Left renal cortex interstitium (tissue), 4 donors: ENCODE results near the gene RABL6. TPM values are rescaled to one million over a fixed set of nuclear protein-coding genes. Genes with fewer than 3 reads are reported as not detected.
"Not testable (repeated sequence)": the region's sequence is repeated elsewhere in the genome, so short reads cannot be mapped to it uniquely, and the experiment has no call there.

Source experiments
- DNase-seq, 4 donors: peaks; one replicate each; pipeline ENCODE4 v3.0.0-alpha.2; 2013; ENCODE audit warnings: low read depth in 4 of 4, low spot score in 2 of 4, missing footprints in 1 of 4
- polyA plus RNA-seq, 4 donors: library from polyadenylated mRNA; unstranded; fragments of 120-200 nt; gene quantifications; one replicate each; pipeline ENCODE4 v1.2.1, GENCODE V29; 2013; ENCODE audit not compliant: insufficient read length in 4 of 4

RABL6 gene
- polyA plus RNA-seq, 4 donors = 55.1 to 83.6 (median 75.9) TPM

GRCh38 chr9:136774416-136775045, 33.2 kb upstream of the RABL6 start:
- no peak for DNase-seq

GRCh38 chr9:136775191-136775590, 32.6 kb upstream of the RABL6 start:
- DNase-seq = no peak

GRCh38 chr9:136776947-136777346, 30.8 kb upstream of the RABL6 start:
- DNase-seq = no peak

- DNase-seq = no peak
Observed at GRCh38 chr9:136777359-136777758, 30.4 kb upstream of the RABL6 start.

GRCh38 chr9:136779808-136780207, 27.9 kb upstream of the RABL6 start:
- DNase-seq = no peak

- no peak for DNase-seq
Observed at GRCh38 chr9:136782452-136782851, 25.3 kb upstream of the RABL6 start.

- DNase-seq = no peak
Observed at GRCh38 chr9:136784249-136784996, 23.3 kb upstream of the RABL6 start.

- DNase-seq = no peak
Observed at GRCh38 chr9:136784997-136785361, 22.8 kb upstream of the RABL6 start.

GRCh38 chr9:136785565-136786355, 22.0 kb upstream of the RABL6 start:
- DNase-seq = not testable (repeated sequence)

- DNase-seq = no peak
Observed at GRCh38 chr9:136786451-136786850, 21.3 kb upstream of the RABL6 start.

- DNase-seq = not testable (repeated sequence)
Observed at GRCh38 chr9:136786983-136787382, 20.8 kb upstream of the RABL6 start.

- no peak for DNase-seq
Observed at GRCh38 chr9:136787690-136788400, 19.9 kb upstream of the RABL6 start.

- DNase-seq = not testable (repeated sequence)
Observed at GRCh38 chr9:136788644-136789522, 18.9 kb upstream of the RABL6 start.

GRCh38 chr9:136789523-136789937, 18.2 kb upstream of the RABL6 start:
- DNase-seq = no peak

- peak; percentile 87 to 99 (median 96) for DNase-seq
Observed at GRCh38 chr9:136790640-136791515, 16.9 kb upstream of the RABL6 start, which contains the start of gene TMEM141. TSS of gene TMEM141 (plus strand) at chr9:136791344. CDS start at chr9:136791371, 27 bp downstream.

- DNase-seq = no peak
Observed at GRCh38 chr9:136791516-136792276, 16.1 kb upstream of the RABL6 start.

- DNase-seq = no peak
Observed at GRCh38 chr9:136792321-136793085, 15.2 kb upstream of the RABL6 start.
